Activated T-helper 17 cell treated with anti-CD3 and anti-CD28 coated beads, Interleukin-2, amount 50 U/mL, for 72 hours (primary cell): Measurements from ENCODE around the gene BBX. TPM values are rescaled to one million over a fixed set of nuclear protein-coding genes. Genes with fewer than 3 reads are reported as not detected.

Experiments
- ATAC-seq: fragments of 150-1000 bp; cut with Tn5 transposase; replicated peaks from 2 replicates; pipeline ENCODE4 v1.10.0; 2021; ENCODE audit warnings: mild to moderate bottlenecking, moderate library complexity
- H3K27ac Mint-ChIP-seq: one replicate; pipeline ENCODE4 v1.8.0; 2022; ENCODE audit warnings: mixed read lengths
- H3K27me3 Mint-ChIP-seq: one replicate; pipeline ENCODE4 v1.8.0; 2022; ENCODE audit warnings: mixed read lengths
- H3K36me3 Mint-ChIP-seq: one replicate; pipeline ENCODE4 v1.8.0; 2022; ENCODE audit warnings: low read depth, mild to moderate bottlenecking, mixed read lengths
- H3K4me1 Mint-ChIP-seq: one replicate; pipeline ENCODE4 v1.8.0; 2022; ENCODE audit warnings: mixed read lengths
- H3K4me3 Mint-ChIP-seq: one replicate; pipeline ENCODE4 v1.8.0; 2022; ENCODE audit warnings: mild to moderate bottlenecking, mixed read lengths
- H3K9me3 Mint-ChIP-seq: one replicate; pipeline ENCODE4 v1.8.0; 2022; ENCODE audit warnings: mixed read lengths
- total RNA-seq, 2 donors: library from RNA; stranded (reverse); gene quantifications; one replicate each; pipeline ENCODE4 v1.2.3, GENCODE V29; 2022

The BBX gene
- total RNA-seq, 2 donors from 2014 or later: 29.3 to 32.8 TPM

GRCh38 chr3:107761391-107761790 is 238.6 kb downstream of the BBX start:
- H3K36me3 Mint-ChIP-seq: peaks cover 35% of the 10 kb centered on the region
- no peaks in the 10 kb centered on the region for H3K27me3 Mint-ChIP-seq
- no peaks in the 10 kb centered on the region for H3K4me1 Mint-ChIP-seq
- no peak overlapping the region for H3K4me3 Mint-ChIP-seq
- no peaks in the 10 kb centered on the region for H3K9me3 Mint-ChIP-seq
- H3K27ac Mint-ChIP-seq: no peak overlapping the region
- ATAC-seq: no peak

- no peaks in the 10 kb centered on the region for H3K9me3 Mint-ChIP-seq
- no peak overlapping the region for H3K27ac Mint-ChIP-seq
- H3K27me3 Mint-ChIP-seq: no peaks in the 10 kb centered on the region
- peaks cover 22% of the 10 kb centered on the region for H3K36me3 Mint-ChIP-seq
- no peak overlapping the region for H3K4me3 Mint-ChIP-seq
- ATAC-seq: no peak
- peaks cover under 1% of the 10 kb centered on the region for H3K4me1 Mint-ChIP-seq
Observed at GRCh38 chr3:107765524-107765923, 242.8 kb downstream of the BBX start.

GRCh38 chr3:107767897-107768605 is 245.3 kb downstream of the BBX start:
- no peaks in the 10 kb centered on the region for H3K9me3 Mint-ChIP-seq
- H3K27me3 Mint-ChIP-seq: no peaks in the 10 kb centered on the region
- no peak for ATAC-seq
- H3K27ac Mint-ChIP-seq: no peak overlapping the region
- peaks cover 33% of the 10 kb centered on the region for H3K36me3 Mint-ChIP-seq
- H3K4me1 Mint-ChIP-seq: peaks cover 5% of the 10 kb centered on the region
- no peak overlapping the region for H3K4me3 Mint-ChIP-seq

- H3K4me1 Mint-ChIP-seq: peaks cover 5% of the 10 kb centered on the region
- H3K27me3 Mint-ChIP-seq: no peaks in the 10 kb centered on the region
- no peak for ATAC-seq
- no peak overlapping the region for H3K4me3 Mint-ChIP-seq
- H3K9me3 Mint-ChIP-seq: no peaks in the 10 kb centered on the region
- H3K36me3 Mint-ChIP-seq: peaks cover 49% of the 10 kb centered on the region
- no peak overlapping the region for H3K27ac Mint-ChIP-seq
Observed at GRCh38 chr3:107769882-107770281, 247.1 kb downstream of the BBX start.

GRCh38 chr3:107772016-107772415 is 249.3 kb downstream of the BBX start:
- no peaks in the 10 kb centered on the region for H3K27me3 Mint-ChIP-seq
- no peak overlapping the region for H3K4me3 Mint-ChIP-seq
- no peak for ATAC-seq
- H3K4me1 Mint-ChIP-seq: peaks cover 5% of the 10 kb centered on the region
- H3K36me3 Mint-ChIP-seq: peaks cover 40% of the 10 kb centered on the region
- no peaks in the 10 kb centered on the region for H3K9me3 Mint-ChIP-seq
- no peak overlapping the region for H3K27ac Mint-ChIP-seq

GRCh38 chr3:107775974-107776373 is 253.2 kb downstream of the BBX start:
- Mint-ChIP-seq H3K9me3 (no peaks in the 10 kb centered on the region), H3K4me3 (no peak overlapping the region), H3K36me3 (peaks cover 78% of the 10 kb centered on the region), H3K4me1 (peaks cover under 1% of the 10 kb centered on the region), H3K27me3 (no peaks in the 10 kb centered on the region), H3K27ac (no peak overlapping the region)
- no peak for ATAC-seq

GRCh38 chr3:107781253-107781652 is 258.5 kb downstream of the BBX start:
- Mint-ChIP-seq H3K9me3 (peaks cover 3% of the 10 kb centered on the region), H3K4me1 (no peaks in the 10 kb centered on the region), H3K27me3 (no peaks in the 10 kb centered on the region), H3K4me3 (no peak overlapping the region), H3K36me3 (peaks cover 90% of the 10 kb centered on the region), H3K27ac (no peak overlapping the region)
- ATAC-seq: no peak

GRCh38 chr3:107782054-107782453 is 259.3 kb downstream of the BBX start:
- H3K36me3 Mint-ChIP-seq: peaks cover 89% of the 10 kb centered on the region
- no peak for ATAC-seq
- no peaks in the 10 kb centered on the region for H3K27me3 Mint-ChIP-seq
- H3K27ac Mint-ChIP-seq: no peak overlapping the region
- no peak overlapping the region for H3K4me3 Mint-ChIP-seq
- no peaks in the 10 kb centered on the region for H3K4me1 Mint-ChIP-seq
- peaks cover 3% of the 10 kb centered on the region for H3K9me3 Mint-ChIP-seq

GRCh38 chr3:107790612-107791011 is 267.9 kb downstream of the BBX start:
- no peaks in the 10 kb centered on the region for H3K27me3 Mint-ChIP-seq
- ATAC-seq: no peak
- peaks cover 81% of the 10 kb centered on the region for H3K36me3 Mint-ChIP-seq
- H3K4me1 Mint-ChIP-seq: peaks cover 2% of the 10 kb centered on the region
- H3K27ac Mint-ChIP-seq: no peak overlapping the region
- peaks cover under 1% of the 10 kb centered on the region for H3K9me3 Mint-ChIP-seq
- H3K4me3 Mint-ChIP-seq: no peak overlapping the region

GRCh38 chr3:107791027-107791426 is 268.3 kb downstream of the BBX start:
- Mint-ChIP-seq H3K4me3 (no peak overlapping the region), H3K9me3 (no peaks in the 10 kb centered on the region), H3K27me3 (no peaks in the 10 kb centered on the region), H3K27ac (no peak overlapping the region), H3K36me3 (peaks cover 79% of the 10 kb centered on the region), H3K4me1 (peaks cover 4% of the 10 kb centered on the region)
- ATAC-seq: no peak

GRCh38 chr3:107791450-107791849 is 268.7 kb downstream of the BBX start:
- Mint-ChIP-seq H3K4me3 (no peak overlapping the region), H3K9me3 (no peaks in the 10 kb centered on the region), H3K36me3 (peaks cover 74% of the 10 kb centered on the region), H3K4me1 (peaks cover 4% of the 10 kb centered on the region), H3K27ac (no peak overlapping the region), H3K27me3 (no peaks in the 10 kb centered on the region)
- no peak for ATAC-seq

- no peak overlapping the region for H3K4me3 Mint-ChIP-seq
- H3K4me1 Mint-ChIP-seq: peaks cover 4% of the 10 kb centered on the region
- no peaks in the 10 kb centered on the region for H3K27me3 Mint-ChIP-seq
- peaks cover 73% of the 10 kb centered on the region for H3K36me3 Mint-ChIP-seq
- H3K27ac Mint-ChIP-seq: no peak overlapping the region
- no peaks in the 10 kb centered on the region for H3K9me3 Mint-ChIP-seq
- ATAC-seq: no peak
Observed at GRCh38 chr3:107794664-107795443, 272.1 kb downstream of the BBX start.

GRCh38 chr3:107795514-107796094 is 272.8 kb downstream of the BBX start:
- H3K9me3 Mint-ChIP-seq: no peaks in the 10 kb centered on the region
- H3K27ac Mint-ChIP-seq: no peak overlapping the region
- no peak for ATAC-seq
- no peaks in the 10 kb centered on the region for H3K27me3 Mint-ChIP-seq
- H3K36me3 Mint-ChIP-seq: peaks cover 73% of the 10 kb centered on the region
- H3K4me1 Mint-ChIP-seq: peaks cover 4% of the 10 kb centered on the region
- H3K4me3 Mint-ChIP-seq: no peak overlapping the region

- Mint-ChIP-seq H3K27me3 (no peaks in the 10 kb centered on the region), H3K9me3 (no peaks in the 10 kb centered on the region), H3K36me3 (peaks cover 73% of the 10 kb centered on the region), H3K27ac (no peak overlapping the region), H3K4me1 (peaks cover 4% of the 10 kb centered on the region), H3K4me3 (no peak overlapping the region)
- ATAC-seq: no peak
Observed at GRCh38 chr3:107796791-107797190, 274.0 kb downstream of the BBX start.

- Mint-ChIP-seq H3K27ac (no peak overlapping the region), H3K9me3 (no peaks in the 10 kb centered on the region), H3K4me3 (no peak overlapping the region), H3K4me1 (peaks cover 4% of the 10 kb centered on the region), H3K36me3 (peaks cover 73% of the 10 kb centered on the region), H3K27me3 (no peaks in the 10 kb centered on the region)
- no peak for ATAC-seq
Observed at GRCh38 chr3:107797586-107797985, 274.8 kb downstream of the BBX start.
